HK-2 (cell line): Measurements from ENCODE around the gene IGSF9.
A peak's percentile ranks its signal among the peaks of the same experiment; 100 is the strongest.

Experiments
- DNase-seq: peaks from one replicate; pipeline ENCODE4 v3.0.0-alpha.2; 2018; ENCODE audit not compliant: unreplicated experiment

The IGSF9 gene, protein sequence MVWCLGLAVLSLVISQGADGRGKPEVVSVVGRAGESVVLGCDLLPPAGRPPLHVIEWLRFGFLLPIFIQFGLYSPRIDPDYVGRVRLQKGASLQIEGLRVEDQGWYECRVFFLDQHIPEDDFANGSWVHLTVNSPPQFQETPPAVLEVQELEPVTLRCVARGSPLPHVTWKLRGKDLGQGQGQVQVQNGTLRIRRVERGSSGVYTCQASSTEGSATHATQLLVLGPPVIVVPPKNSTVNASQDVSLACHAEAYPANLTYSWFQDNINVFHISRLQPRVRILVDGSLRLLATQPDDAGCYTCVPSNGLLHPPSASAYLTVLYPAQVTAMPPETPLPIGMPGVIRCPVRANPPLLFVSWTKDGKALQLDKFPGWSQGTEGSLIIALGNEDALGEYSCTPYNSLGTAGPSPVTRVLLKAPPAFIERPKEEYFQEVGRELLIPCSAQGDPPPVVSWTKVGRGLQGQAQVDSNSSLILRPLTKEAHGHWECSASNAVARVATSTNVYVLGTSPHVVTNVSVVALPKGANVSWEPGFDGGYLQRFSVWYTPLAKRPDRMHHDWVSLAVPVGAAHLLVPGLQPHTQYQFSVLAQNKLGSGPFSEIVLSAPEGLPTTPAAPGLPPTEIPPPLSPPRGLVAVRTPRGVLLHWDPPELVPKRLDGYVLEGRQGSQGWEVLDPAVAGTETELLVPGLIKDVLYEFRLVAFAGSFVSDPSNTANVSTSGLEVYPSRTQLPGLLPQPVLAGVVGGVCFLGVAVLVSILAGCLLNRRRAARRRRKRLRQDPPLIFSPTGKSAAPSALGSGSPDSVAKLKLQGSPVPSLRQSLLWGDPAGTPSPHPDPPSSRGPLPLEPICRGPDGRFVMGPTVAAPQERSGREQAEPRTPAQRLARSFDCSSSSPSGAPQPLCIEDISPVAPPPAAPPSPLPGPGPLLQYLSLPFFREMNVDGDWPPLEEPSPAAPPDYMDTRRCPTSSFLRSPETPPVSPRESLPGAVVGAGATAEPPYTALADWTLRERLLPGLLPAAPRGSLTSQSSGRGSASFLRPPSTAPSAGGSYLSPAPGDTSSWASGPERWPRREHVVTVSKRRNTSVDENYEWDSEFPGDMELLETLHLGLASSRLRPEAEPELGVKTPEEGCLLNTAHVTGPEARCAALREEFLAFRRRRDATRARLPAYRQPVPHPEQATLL

DNA sequence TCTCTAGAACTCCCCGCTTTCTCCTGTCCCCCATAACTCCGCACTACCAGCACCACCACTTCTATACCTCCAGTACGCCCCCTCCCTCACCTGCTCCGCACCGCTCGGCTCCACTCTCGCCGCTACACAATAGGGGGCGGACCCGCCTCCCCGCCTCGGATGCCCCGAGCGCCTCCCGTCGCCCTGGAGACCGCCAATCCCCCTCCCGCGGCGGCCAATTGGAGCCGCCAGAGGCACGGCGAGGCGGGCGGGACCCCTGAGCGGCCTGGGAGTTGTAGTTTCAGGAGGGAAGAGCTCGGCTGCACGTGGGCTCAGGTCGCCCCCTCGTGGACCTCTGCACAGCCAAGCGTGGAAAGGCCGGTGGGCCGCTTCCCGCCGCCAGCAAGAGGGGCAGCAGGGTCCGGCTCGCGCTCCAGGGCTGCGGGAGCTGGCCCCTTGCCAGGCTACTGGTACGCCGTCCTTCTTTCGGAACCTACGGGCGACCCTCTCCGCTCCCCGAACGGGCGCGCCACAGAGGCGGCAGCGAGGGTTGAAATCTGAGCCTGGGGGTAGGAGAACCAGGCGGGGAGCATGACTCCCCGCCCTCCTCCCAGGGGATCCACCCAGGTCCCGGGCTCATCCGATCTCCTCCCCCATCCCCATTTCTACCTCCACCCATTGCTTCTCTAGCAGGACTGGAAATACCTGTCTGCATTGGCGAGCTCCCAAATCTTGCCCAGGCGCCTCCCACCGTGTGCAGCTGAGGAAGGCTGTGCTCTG is at the start of gene IGSF9:
Gene IGSF9, minus strand, starts transcription at position 131 of the 759 bp plus-strand sequence. CDS start 2,159 bp downstream, outside the sequence.
- DNase-seq, result peak; percentile 47

DNA sequence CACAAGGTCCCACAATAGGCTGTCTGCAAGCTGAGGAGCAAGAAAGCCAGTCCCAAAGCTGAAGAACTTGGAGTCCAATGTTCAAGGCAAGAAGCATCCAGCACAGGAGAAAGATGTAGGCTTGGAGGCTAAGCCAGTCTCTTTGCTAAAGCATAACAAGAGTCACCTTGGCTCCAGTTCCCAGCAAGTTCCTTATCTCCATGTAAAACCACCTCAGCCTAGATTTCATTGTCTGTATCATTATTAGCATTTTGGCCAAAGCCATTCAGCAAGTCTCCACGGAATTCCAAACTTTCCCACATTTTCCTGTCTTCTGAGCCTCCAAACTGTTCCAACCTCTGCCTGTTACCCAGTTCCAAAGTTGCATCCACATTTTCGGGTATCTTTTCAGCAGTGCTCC is 49.5 kb upstream of the IGSF9 start:
- no peak for DNase-seq

DNA sequence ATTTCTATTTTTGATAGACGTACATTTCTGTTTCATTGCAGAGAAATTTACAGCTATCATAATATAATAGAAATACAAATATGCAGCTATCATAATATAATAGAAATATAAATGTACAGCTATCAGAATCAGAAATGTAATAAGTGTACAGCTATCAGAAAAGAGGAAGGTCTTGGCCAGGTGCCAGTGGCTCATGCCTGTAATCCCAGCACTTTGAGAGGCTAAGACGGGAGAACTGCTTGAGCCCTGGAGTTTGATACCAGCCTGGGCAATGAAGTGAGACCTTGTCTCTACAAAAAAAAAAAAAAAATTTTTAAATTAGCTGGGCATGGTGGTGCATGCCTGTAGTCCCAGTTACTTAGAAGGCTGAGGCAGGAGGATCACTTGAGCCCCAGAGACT is 48.5 kb upstream of the IGSF9 start:
- no peak for DNase-seq

DNA sequence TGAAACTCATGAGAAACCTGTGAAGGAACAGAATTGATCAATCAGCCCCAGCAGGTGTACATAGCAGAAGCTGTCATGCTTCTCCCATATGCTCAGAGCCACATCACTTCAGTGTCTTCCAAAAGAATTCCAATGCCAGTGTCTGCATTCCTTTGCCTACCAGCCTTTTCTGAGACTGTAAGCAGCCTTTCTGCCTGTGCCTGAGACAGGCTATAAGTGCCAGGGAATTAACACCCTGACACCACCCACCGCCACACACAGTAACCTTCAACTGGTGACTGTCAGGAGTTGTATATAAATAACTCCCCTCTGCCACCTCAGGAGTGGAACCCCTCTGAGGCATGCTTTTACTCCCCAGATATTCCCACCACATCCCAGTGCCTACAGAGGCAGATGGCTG is 46.7 kb upstream of the IGSF9 start:
- no peak for DNase-seq

DNA sequence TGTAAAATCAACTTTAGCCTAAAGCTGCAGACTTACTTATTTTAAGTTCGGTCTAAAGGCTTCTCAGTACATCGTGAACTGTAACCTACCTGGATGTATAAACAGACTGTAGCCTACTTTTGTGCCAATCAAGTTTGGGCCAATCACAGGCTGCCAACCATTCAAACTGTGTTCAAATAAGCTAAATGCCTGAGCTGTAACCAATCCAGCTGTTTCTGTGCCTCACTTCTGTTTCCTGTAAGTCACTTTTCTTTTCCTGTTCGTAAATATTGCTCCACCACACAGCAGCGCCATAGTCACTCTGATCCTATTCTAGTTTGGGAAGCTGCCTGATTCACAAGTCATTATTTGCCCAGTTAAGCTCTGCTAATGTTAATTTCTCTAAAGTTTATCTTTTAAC is 46.1 kb upstream of the IGSF9 start:
- no peak for DNase-seq

DNA sequence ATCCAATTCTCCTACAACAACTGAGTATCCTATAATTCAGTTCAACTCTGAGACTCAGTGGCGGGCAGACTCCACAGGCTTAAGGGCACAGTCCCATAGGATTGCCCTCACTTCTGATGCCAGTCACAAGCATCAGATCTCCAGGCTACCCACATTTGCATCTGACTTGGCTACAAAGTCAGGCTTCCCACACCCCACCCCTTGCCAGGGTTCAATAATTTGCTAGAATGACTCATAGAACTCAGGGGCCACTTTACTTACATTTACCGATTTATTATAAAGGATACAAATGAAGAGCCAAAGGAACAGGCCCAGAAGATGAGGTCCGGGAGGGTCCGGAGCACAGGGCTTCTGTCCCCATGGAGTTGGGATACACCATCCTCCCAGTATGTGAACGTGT is 44.6 kb upstream of the IGSF9 start:
- DNase-seq, result no peak

DNA sequence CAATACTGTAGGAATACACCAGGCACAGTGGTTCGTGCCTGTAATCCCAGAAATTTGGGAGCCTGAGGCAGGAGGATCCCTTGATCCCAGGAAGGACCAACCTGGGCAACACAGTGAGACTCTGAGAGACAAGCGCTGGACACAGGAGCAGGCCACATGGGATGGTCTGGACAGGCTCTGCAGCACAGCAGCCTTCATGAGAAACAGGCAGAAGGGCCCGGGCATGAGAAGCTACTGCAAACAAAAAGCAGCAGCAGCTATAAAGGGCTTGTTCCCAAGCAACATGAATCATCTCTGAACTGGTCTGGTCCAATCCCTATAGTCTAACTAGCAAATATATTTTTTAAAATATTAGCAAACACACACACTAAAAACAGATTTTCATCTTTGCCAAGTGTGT is 44.2 kb upstream of the IGSF9 start:
- DNase-seq, result no peak

DNA sequence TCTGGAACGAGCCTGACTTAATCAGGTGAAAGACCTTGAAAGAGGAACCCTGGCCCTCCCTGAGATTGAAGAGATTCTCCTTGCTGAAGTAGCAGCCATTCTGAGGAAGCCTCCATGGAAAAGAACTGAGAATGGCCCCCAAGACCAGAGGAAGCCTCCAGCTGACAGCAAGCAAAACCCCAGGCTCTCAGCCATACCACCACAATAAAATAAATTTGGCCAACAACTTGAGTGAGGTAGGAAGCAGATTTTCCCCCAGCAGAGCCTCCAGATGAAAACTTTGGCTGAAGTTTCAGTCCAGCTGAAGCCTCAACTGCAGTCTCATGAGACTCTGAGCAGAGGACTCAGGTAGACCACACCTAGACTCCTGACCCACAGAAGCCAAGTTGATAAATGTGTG is 42.6 kb upstream of the IGSF9 start:
- no peak for DNase-seq

DNA sequence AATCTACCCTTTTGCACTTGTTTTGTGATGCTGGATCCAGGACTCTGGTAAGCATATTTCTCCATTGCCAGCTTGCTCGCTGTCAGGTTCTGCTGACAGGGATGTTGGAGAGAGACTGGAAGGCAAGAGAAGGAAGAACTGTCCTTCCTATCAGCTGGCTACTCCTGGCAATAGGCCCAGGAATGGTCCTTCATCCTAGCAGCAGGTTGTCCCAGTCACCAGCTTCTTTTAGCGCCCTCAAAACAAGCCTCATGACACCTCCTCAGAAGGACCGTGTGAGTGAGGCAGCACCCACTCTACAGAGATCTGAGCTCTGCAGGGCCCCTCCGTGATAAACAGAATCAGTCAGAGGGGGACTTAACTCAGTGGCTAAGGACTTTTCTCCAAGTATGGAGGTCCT is 41.8 kb upstream of the IGSF9 start:
- no peak for DNase-seq

DNA sequence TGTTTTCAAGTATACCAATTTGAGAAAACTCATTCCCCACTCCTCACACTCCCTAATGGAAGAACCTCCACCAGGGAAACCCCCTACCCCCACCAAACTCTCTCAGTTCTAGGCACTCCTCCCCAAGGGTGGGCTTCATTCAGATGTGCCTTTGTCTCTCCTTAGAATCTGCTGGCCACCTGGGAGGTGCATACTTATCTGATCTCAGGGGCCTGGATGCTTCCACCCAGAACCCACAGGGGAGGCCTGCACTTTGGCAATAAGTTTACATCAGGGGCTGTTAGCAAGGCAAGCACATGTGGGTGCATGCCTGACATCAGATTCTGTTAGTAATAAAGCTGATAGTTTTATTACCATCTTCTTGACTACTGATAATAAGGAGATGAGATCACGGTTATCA is 41.1 kb upstream of the IGSF9 start:
- no peak for DNase-seq

DNA sequence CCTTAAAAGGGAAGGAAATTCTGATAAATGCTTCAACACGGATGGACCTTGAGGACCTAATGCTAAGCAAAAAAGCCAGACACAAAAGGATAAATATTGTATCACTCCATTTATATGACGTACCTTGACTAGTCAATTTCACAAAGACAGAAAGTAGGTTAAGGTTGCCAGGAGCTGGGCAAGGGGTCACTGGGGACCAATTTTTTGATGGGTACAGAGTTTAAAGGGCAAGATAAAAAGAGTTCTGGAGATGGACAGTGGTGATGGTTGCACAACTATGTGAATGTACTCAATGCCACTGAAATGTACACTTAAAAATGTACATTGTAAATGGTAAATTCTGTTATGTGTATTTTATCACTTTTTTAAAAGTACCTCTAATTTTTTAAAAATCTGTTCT is 40.7 kb upstream of the IGSF9 start:
- no peak for DNase-seq

DNA sequence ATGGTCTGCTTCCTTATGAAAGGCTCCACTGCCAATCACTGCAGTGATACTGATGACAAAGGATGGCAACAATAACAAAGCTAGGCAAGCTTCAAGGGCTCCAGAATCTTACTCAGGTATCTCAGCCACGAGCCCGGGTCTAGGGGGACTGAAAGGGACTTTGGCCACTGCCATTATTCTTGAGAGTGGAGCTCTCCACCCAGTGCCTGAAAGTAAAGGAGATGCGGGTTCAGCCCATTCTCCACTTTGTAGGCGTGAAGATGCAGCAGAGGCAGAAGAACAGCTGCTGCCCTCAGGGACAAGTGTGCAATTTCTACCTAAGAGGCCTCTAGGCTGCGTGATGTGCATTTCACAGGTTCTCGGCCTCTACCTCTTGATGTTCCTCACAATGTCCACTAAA is 40.1 kb upstream of the IGSF9 start:
- no peak for DNase-seq

DNA sequence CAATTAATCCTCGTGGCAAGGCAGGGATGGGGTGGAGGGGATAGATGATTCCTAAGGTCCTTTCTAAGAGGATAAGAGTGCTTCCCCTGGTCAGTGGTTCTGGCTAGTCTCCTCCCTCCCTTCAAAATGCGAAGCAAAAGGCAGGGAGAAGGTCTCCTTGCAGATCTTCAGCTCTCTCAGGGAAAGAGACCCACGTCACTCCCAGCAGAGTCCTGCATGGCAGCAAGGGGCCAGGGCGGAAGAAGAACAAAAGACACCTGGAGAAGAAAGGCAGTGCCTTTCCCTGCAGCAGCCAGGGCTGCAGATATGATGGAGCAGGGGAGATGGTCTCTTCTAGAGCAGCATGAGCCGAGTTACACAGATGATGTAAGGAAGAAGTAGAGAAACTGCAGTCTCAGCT is 38.3 kb upstream of the IGSF9 start:
- no peak for DNase-seq

DNA sequence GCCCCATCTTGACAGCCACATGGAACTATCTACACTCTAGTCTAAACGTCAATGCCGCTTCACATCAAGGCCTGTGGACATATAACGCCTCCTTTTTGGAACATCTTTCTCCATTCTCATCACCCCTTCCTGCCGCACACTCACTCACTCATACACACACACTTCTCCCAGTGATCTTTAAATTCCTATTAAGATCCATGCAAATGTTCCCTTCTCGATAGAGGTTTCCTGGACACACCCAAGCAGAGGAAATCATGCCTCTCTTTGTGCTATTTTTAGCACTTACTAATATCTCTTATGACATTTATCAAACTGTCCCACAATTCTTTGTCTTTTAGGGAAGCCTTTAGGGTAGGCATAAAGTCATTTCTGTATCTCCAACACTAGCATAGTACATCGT is 36.9 kb upstream of the IGSF9 start:
- no peak for DNase-seq

DNA sequence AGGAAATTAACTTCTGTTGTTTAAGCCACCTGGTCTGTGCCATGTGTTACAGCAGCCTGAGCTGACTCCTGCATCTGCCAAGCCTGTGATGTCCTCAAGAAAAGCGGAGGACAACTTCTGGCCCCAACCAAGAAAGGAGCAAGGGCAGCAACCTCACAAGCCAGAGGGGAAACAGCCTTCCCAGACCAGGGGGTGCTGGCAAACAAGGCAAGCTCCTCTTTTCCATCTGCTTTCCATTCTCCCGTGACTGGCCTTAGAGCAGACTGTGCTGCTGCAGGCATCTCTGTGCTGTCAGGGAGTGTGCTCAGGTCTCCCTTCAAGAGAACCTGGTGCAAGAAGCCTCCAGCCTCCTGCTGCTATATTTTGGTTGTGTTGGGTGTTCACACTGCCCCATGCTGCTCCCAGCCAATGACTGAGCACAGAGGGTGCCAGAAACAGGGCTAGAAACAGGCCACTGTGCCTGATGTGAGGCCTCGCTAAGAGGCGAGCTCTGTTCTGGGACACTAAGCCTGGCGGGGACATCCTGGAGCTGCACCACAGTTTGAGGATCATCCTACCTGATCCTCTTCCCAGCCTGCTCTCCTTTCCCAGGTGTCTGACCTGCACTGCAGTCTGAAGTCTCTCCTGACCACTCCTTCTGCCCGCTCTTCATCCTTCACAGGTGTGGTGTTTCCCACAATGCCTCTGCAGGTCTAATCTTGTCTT is 36.1 kb upstream of the IGSF9 start:
- DNase-seq, result no peak

DNA sequence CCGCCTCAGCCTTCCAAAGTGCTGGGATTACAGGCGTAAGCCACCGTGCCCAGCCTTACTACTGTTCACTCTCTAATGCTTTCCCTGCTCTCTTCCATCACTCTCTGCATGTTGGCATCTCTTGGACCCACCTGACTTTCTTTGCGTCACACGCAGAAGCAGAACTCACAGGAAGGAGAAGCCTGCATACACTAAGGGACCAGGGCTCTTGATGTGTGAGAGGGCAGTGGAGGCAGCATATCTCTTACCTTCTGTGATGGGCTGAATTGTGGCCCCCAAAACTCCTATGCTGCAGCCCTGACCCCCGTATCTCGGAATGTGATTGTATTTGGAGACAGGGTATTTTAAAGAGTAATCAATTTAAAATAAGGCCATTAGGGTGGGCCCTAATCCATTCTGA is 35.4 kb upstream of the IGSF9 start:
- no peak for DNase-seq

DNA sequence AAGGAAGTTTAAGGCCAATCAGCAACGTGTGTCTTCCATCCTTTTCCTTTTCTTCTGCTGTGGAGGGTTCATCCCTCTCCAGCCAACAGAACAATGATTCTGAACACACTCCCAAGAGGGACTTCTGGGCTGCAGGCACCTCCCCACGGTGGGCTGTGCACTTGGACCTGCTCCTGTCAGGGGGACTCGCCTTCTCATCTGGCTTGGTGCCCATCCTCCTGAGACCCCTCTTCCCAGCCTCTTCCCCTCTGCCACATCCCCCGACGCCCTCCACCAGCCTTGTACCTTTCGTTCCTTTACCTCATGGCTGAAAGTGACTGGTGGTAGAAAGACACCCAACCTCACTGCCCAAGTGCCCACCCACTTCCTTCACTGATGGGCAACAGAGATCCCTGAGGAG is 34.7 kb upstream of the IGSF9 start:
- no peak for DNase-seq

DNA sequence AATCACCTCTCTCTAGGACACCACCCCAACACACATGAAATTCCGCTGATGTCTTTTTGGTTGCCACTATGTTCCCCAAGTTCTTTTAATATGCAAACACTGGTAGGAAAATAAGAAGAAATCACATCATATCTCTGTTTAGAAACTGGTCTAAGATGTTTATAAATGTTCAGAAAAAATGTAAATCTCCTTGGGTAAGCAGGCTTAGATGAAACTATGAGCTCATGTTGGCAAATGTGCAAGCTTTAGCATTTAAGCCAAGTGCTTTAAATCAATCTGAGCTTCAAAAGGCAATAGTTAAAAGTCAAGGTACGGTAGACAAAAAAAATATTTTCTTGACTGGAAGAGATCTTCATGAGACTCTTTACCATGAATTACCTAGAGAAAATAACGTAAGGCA is 33.8 kb upstream of the IGSF9 start:
- DNase-seq, result no peak

DNA sequence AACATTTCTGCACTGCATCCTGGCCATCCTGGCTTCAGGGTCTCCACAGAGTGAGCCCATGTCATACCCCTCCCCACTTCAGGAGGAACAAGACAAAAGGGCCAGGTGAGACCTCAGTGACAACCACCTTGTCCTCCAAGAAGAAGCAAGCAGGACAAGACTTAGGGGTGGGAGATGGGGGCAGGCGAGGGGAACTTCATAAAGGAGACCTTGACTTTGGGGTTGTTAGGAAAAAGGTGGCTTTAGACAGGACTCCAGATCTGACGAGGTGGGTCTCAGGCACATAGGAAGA is 32.6 kb upstream of the IGSF9 start:
- no peak for DNase-seq

DNA sequence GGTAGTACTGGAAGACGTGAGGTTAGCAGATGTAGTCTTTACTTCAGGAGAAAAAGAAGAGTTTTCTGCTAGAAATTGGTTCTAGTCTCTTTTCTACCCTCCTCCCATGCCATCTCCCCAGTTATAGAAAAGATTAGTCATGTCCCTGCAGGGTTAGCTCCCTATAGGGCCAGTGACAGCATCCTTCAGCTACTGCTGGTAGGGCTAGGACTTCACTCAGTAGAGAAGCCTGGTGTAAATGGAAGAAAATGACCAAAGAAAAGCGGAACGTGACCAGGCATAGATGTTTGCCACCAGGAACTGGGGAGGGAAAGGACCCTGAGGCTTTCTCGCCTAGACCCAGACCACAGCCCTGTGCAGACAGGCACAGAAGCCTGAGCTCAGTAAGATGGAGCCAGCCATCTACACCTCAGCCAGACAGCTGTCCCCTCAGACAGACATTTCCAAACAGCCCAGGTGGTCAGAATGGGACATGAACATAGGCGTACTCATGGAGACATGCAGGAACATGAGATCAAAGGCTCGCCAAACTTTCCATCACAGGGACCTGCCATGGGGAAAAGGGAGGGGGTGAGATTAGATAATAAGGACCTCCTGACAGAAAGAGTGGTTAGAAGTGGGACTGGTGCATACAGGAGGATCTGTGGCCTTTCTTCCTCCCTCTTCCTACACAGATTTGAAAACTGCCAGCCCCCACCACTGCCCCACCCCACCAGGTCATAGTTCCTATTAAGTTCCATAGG is 32.1 kb upstream of the IGSF9 start:
- DNase-seq, result no peak
